CD4-positive, alpha-beta T cell (primary cell): ENCODE data around the gene STK17A. TPM values are rescaled to one million over a fixed set of nuclear protein-coding genes. Genes with fewer than 3 reads are reported as not detected.
A peak's percentile ranks its signal among the peaks of the same experiment; 100 is the strongest.

ENCODE experiments used
- ATAC-seq: fragments of 200-7000 bp; cut with Tn5 transposase; one replicate; pipeline ENCODE4 v1.10.0; 2022; ENCODE audit warnings: mild to moderate bottlenecking; ENCODE audit not compliant: poor library complexity
- CTCF ChIA-PET: fragments of 350-600 bp; sonication (Branson Sonifier 250); formaldehyde crosslinking; loops from one replicate; lab custom pipeline; 2021; ENCODE audit warnings: antibody characterized with exemption, inconsistent platforms; lab: Charles Lee
- POLR2A ChIA-PET: fragments of 350-600 bp; sonication (Branson Sonifier 250); formaldehyde crosslinking; loops from one replicate; lab custom pipeline; 2021; ENCODE audit warnings: antibody characterized with exemption, inconsistent platforms; lab: Charles Lee
- DNase-seq, 14 experiments: peaks; one replicate each; pipeline ENCODE4 v3.0.0-alpha.2; 2013 to 2020; ENCODE audit warnings: mixed read lengths in 2 of 14
- H3K27ac ChIP-seq, 2 donors: one replicate each; pipeline versions ENCODE4 v1.5.1 to v1.7.0; 2013; ENCODE audit warnings: low read length in 2 of 2, low read depth in 1 of 2, mild to moderate bottlenecking in 1 of 2
- H3K27me3 ChIP-seq, 2 experiments: 1 replicate in 1 of 2; 2 replicates in 1 of 2; pipeline versions ENCODE4 v1.6.1 to v1.7.0; 2013; ENCODE audit warnings: low read length in 2 of 2, control low read depth in 1 of 2, mild to moderate bottlenecking in 1 of 2, moderate library complexity in 1 of 2; ENCODE audit not compliant: insufficient read depth in 2 of 2, control insufficient read depth in 1 of 2
- H3K36me3 ChIP-seq: one replicate; pipeline ENCODE4 v1.6.1; 2013; ENCODE audit warnings: low read length, control low read depth; ENCODE audit not compliant: insufficient read depth
- H3K4me1 ChIP-seq: one replicate; pipeline ENCODE4 v1.6.1; 2013; ENCODE audit warnings: low read length, control low read depth; ENCODE audit not compliant: insufficient read depth
- H3K4me3 ChIP-seq: one replicate; pipeline ENCODE4 v1.5.1; 2013; ENCODE audit warnings: mild to moderate bottlenecking, low read length, moderate library complexity
- H3K9me3 ChIP-seq, 2 experiments: 1 replicate in 1 of 2; 2 replicates in 1 of 2; pipeline versions ENCODE4 v1.6.1 to v1.7.0; 2013; ENCODE audit warnings: low read length in 2 of 2, mild to moderate bottlenecking in 2 of 2, control low read depth in 1 of 2, moderate library complexity in 1 of 2; ENCODE audit not compliant: control insufficient read depth in 1 of 2, insufficient read depth in 1 of 2
- H3K27ac Mint-ChIP-seq: one replicate; pipeline ENCODE4 v1.8.0; 2020; ENCODE audit warnings: mixed read lengths
- H3K27me3 Mint-ChIP-seq: one replicate; pipeline ENCODE4 v1.8.0; 2021; ENCODE audit warnings: mixed read lengths
- H3K36me3 Mint-ChIP-seq: one replicate; pipeline ENCODE4 v1.8.0; 2021; ENCODE audit warnings: low read depth, mixed read lengths
- H3K4me1 Mint-ChIP-seq: one replicate; pipeline ENCODE4 v1.8.0; 2021; ENCODE audit warnings: low read depth, mixed read lengths
- H3K4me3 Mint-ChIP-seq: one replicate; pipeline ENCODE4 v1.8.0; 2020; ENCODE audit warnings: mild to moderate bottlenecking, mixed read lengths
- H3K9me3 Mint-ChIP-seq: one replicate; pipeline ENCODE4 v1.8.0; 2020; ENCODE audit warnings: mixed read lengths
- intact Hi-C, 2 experiments: fragments of 100-400 bp; cut with DNase I in 1 of 2; cut with micrococcal nuclease in 1 of 2; formaldehyde crosslinking; loops; one replicate each; pipeline versions ENCODE4 v1.15.1 to v1.9.0; 2023 to 2025; cut with DNase I, micrococcal nuclease
- total RNA-seq, 174 experiments: library from RNA in 2 of 174; stranded (reverse) in 2 of 174; gene quantifications; one replicate each; pipeline ENCODE4 v1.2.3 and lab custom pipeline; 2021 to 2026
- TF ChIP-seq, protein P1 (sequence below): fragments of 200-600 bp; IDR thresholded peaks from one replicate; pipeline ENCODE4 v1.8.0; 2022; ENCODE audit warnings: antibody characterized with exemption, mild to moderate bottlenecking

STK17A gene
- total RNA-seq, 2 experiments from 2014 or later: 213 to 218 TPM

DNA sequence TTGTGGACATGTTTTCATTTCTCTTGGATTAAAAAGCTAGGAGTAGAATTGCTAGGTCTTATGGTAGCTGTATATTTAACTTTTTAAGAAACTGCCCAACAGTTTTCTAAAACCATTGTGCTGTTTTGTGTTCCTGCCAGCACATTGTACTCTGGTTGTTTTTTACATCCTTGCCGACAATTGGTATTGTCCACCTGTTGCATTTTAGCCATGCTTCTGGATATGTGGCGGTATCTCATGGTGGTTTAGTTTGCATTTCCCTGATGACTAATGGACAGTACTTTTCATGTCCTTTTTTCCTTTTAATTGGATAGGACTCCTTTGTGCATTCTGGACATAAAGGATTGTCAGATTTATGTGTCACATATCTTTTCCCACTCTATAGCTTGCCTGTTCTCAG is 45.5 kb downstream of the STK17A start:
- Mint-ChIP-seq H3K27me3 (no peaks in the 10 kb centered on the region), H3K4me3 (peak overlapping the region; percentile 16), H3K9me3 (no peaks in the 10 kb centered on the region), H3K36me3 (peaks cover 95% of the 10 kb centered on the region), H3K27ac (no peak overlapping the region), H3K4me1 (peaks cover 96% of the 10 kb centered on the region)
- ChIA-PET POLR2A (interaction anchor here (1.1 to 6.1 kb wide), 9 partner anchors 9 to 71 kb away, joined by 3 to 60 read pairs (median 6); partner anchors contain the start of gene STK17A), CTCF (interaction anchor here (1.7 to 5.8 kb wide), 2 partner anchors 45 to 71 kb away, joined by 7 to 58 read pairs; partner anchors contain the start of gene STK17A)
- intact Hi-C loops: loop anchor here (5.0 kb wide), 4 partner anchors 36 to 69 kb away; no protein-coding TSS in a partner anchor
- no peaks in the 10 kb centered on the region for H3K27me3 ChIP-seq
- no peaks in the 10 kb centered on the region for H3K9me3 ChIP-seq
- no peak overlapping the region for H3K4me3 ChIP-seq
- TF ChIP-seq, protein P1, sequence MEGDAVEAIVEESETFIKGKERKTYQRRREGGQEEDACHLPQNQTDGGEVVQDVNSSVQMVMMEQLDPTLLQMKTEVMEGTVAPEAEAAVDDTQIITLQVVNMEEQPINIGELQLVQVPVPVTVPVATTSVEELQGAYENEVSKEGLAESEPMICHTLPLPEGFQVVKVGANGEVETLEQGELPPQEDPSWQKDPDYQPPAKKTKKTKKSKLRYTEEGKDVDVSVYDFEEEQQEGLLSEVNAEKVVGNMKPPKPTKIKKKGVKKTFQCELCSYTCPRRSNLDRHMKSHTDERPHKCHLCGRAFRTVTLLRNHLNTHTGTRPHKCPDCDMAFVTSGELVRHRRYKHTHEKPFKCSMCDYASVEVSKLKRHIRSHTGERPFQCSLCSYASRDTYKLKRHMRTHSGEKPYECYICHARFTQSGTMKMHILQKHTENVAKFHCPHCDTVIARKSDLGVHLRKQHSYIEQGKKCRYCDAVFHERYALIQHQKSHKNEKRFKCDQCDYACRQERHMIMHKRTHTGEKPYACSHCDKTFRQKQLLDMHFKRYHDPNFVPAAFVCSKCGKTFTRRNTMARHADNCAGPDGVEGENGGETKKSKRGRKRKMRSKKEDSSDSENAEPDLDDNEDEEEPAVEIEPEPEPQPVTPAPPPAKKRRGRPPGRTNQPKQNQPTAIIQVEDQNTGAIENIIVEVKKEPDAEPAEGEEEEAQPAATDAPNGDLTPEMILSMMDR: no peak
- ATAC-seq (no peak), DNase-seq (no peak)
- H3K4me1 ChIP-seq: peaks cover 36% of the 10 kb centered on the region
- peaks cover 79% of the 10 kb centered on the region for H3K36me3 ChIP-seq
- no peak overlapping the region for H3K27ac ChIP-seq

GRCh38 chr7:43629857-43630256 is 46.9 kb downstream of the STK17A start:
- H3K9me3 ChIP-seq: no peaks in the 10 kb centered on the region
- Mint-ChIP-seq H3K9me3 (no peaks in the 10 kb centered on the region), H3K36me3 (peaks cover 95% of the 10 kb centered on the region), H3K4me3 (peak overlapping the region; percentile 3), H3K27me3 (no peaks in the 10 kb centered on the region), H3K4me1 (peaks cover 96% of the 10 kb centered on the region), H3K27ac (no peak overlapping the region)
- ATAC-seq: no peak
- H3K27ac ChIP-seq: peak overlapping the region in 1 of 2 donors; percentile 43
- peaks cover 78% of the 10 kb centered on the region for H3K36me3 ChIP-seq
- TF ChIP-seq, protein P1: no peak
- H3K4me1 ChIP-seq: peaks cover 39% of the 10 kb centered on the region
- H3K27me3 ChIP-seq: no peaks in the 10 kb centered on the region
- peak in 1 of 14 experiments; percentile 23 for DNase-seq
- intact Hi-C loops: loop anchor here (2.0 to 5.0 kb wide), 5 partner anchors 17 to 67 kb away; no protein-coding TSS in a partner anchor
- ChIA-PET CTCF (interaction anchor here (0.7 to 5.8 kb wide), 4 partner anchors 21 to 70 kb away, joined by 3 to 58 read pairs (median 6); partner anchors contain the start of gene STK17A), POLR2A (interaction anchor here (0.6 to 6.1 kb wide), 12 partner anchors 9 to 70 kb away, joined by 3 to 60 read pairs (median 4); partner anchors contain the start of gene STK17A)
- no peak overlapping the region for H3K4me3 ChIP-seq

DNA sequence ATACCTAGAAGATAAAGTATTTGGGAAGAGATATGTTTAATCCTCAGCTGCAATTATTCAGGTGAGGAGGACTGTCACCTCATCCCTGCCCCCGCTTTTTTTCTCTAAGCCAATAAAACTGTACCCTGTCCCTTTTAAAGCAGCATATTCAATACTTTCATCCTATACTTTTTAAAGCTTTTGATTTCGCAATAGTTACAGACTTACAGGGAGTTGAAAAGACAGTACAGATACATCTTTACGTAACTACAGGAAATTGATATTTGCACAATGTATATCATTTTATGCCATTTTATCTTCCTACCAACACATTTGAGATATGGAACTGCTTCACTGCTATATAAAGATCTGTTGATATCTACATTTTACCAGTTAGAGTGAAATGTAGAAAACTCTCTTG is 47.6 kb downstream of the STK17A start:
- H3K4me1 Mint-ChIP-seq: peaks cover 95% of the 10 kb centered on the region
- Histone ChIP-seq H3K4me1 (peaks cover 39% of the 10 kb centered on the region), H3K27me3 (no peaks in the 10 kb centered on the region), H3K36me3 (peaks cover 79% of the 10 kb centered on the region), H3K4me3 (no peak overlapping the region), H3K9me3 (no peaks in the 10 kb centered on the region), H3K27ac (peak overlapping the region; percentile 13 to 43)
- ChIA-PET POLR2A (interaction anchor here (0.6 to 6.1 kb wide), 11 partner anchors 10 to 69 kb away, joined by 3 to 60 read pairs (median 4); partner anchors contain the start of gene STK17A), CTCF (interaction anchor here (0.7 to 5.8 kb wide), 5 partner anchors 21 to 69 kb away, joined by 3 to 58 read pairs (median 5); partner anchors contain the start of gene STK17A)
- peak overlapping the region; percentile 59 for H3K4me3 Mint-ChIP-seq
- H3K9me3 Mint-ChIP-seq: no peaks in the 10 kb centered on the region
- DNase-seq (no peak), ATAC-seq (no peak)
- H3K27ac Mint-ChIP-seq: no peak overlapping the region
- H3K27me3 Mint-ChIP-seq: no peaks in the 10 kb centered on the region
- intact Hi-C loops: loop anchor here in 1 of 2 experiments (2.0 kb wide), 1 partner anchor 16 kb away; no protein-coding TSS in a partner anchor
- H3K36me3 Mint-ChIP-seq: peaks cover 94% of the 10 kb centered on the region
- TF ChIP-seq, protein P1: no peak
